ENCODE results near the gene GRIK4. TPM values are rescaled to one million over a fixed set of nuclear protein-coding genes. Genes with fewer than 3 reads are reported as not detected.

The GRIK4 gene
- total RNA-seq, 3 donors from 2014 or later = 0.05 to 0.30 (median 0.11) TPM

GRCh38 chr11:120660024-120660565 is 148.5 kb downstream of the GRIK4 start:
- no peaks in the 10 kb centered on the region for H3K4me1 Mint-ChIP-seq (ENCODE audit: low read depth)
- no peaks in the 10 kb centered on the region for H3K9me3 Mint-ChIP-seq
- no peaks in the 10 kb centered on the region for H3K36me3 Mint-ChIP-seq (ENCODE audit: insufficient read depth)
- ATAC-seq = peak; percentile 50 to 59
- H3K4me3 Mint-ChIP-seq = no peak overlapping the region
- DNase-seq = no peak
- peaks cover 9% of the 10 kb centered on the region for H3K27me3 Mint-ChIP-seq (ENCODE audit: low read depth)

- ATAC-seq (no peak), DNase-seq (no peak)
- Mint-ChIP-seq H3K4me1 (ENCODE audit: low read depth) (no peaks in the 10 kb centered on the region), H3K27me3 (ENCODE audit: low read depth) (peaks cover 14% of the 10 kb centered on the region), H3K36me3 (ENCODE audit: insufficient read depth) (no peaks in the 10 kb centered on the region), H3K9me3 (no peaks in the 10 kb centered on the region), H3K4me3 (no peak overlapping the region)
Measured at GRCh38 chr11:120662071-120662676, 150.6 kb downstream of the GRIK4 start.

- DNase-seq = no peak
- Mint-ChIP-seq H3K4me1 (ENCODE audit: low read depth) (no peaks in the 10 kb centered on the region), H3K27me3 (ENCODE audit: low read depth) (peaks cover 14% of the 10 kb centered on the region), H3K36me3 (ENCODE audit: insufficient read depth) (no peaks in the 10 kb centered on the region), H3K9me3 (no peaks in the 10 kb centered on the region), H3K4me3 (no peak overlapping the region)
- ATAC-seq = no peak
Measured at GRCh38 chr11:120663142-120663541, 151.6 kb downstream of the GRIK4 start.

GRCh38 chr11:120666121-120666639 is 154.6 kb downstream of the GRIK4 start:
- Mint-ChIP-seq H3K9me3 (no peaks in the 10 kb centered on the region), H3K4me1 (ENCODE audit: low read depth) (no peaks in the 10 kb centered on the region), H3K4me3 (no peak overlapping the region), H3K27me3 (ENCODE audit: low read depth) (peaks cover 15% of the 10 kb centered on the region), H3K36me3 (ENCODE audit: insufficient read depth) (no peaks in the 10 kb centered on the region)
- DNase-seq (no peak), ATAC-seq (no peak)

GRCh38 chr11:120667281-120667680 is 155.7 kb downstream of the GRIK4 start:
- Mint-ChIP-seq H3K27me3 (ENCODE audit: low read depth) (peaks cover 16% of the 10 kb centered on the region), H3K9me3 (no peaks in the 10 kb centered on the region), H3K4me3 (no peak overlapping the region), H3K36me3 (ENCODE audit: insufficient read depth) (no peaks in the 10 kb centered on the region), H3K4me1 (ENCODE audit: low read depth) (no peaks in the 10 kb centered on the region)
- DNase-seq = no peak
- no peak for ATAC-seq

GRCh38 chr11:120667934-120668333 is 156.4 kb downstream of the GRIK4 start:
- DNase-seq (no peak), ATAC-seq (no peak)
- no peaks in the 10 kb centered on the region for H3K9me3 Mint-ChIP-seq
- H3K27me3 Mint-ChIP-seq (ENCODE audit: low read depth) = peaks cover 18% of the 10 kb centered on the region
- no peaks in the 10 kb centered on the region for H3K36me3 Mint-ChIP-seq (ENCODE audit: insufficient read depth)
- no peaks in the 10 kb centered on the region for H3K4me1 Mint-ChIP-seq (ENCODE audit: low read depth)
- no peak overlapping the region for H3K4me3 Mint-ChIP-seq

- no peak for DNase-seq
- no peak for ATAC-seq
- H3K36me3 Mint-ChIP-seq (ENCODE audit: insufficient read depth) = no peaks in the 10 kb centered on the region
- no peaks in the 10 kb centered on the region for H3K4me1 Mint-ChIP-seq (ENCODE audit: low read depth)
- peaks cover 19% of the 10 kb centered on the region for H3K27me3 Mint-ChIP-seq (ENCODE audit: low read depth)
- H3K9me3 Mint-ChIP-seq = no peaks in the 10 kb centered on the region
- no peak overlapping the region for H3K4me3 Mint-ChIP-seq
Measured at GRCh38 chr11:120668537-120668936, 157.0 kb downstream of the GRIK4 start.

- no peaks in the 10 kb centered on the region for H3K4me1 Mint-ChIP-seq (ENCODE audit: low read depth)
- peaks cover 25% of the 10 kb centered on the region for H3K27me3 Mint-ChIP-seq (ENCODE audit: low read depth)
- no peaks in the 10 kb centered on the region for H3K36me3 Mint-ChIP-seq (ENCODE audit: insufficient read depth)
- H3K4me3 Mint-ChIP-seq = no peak overlapping the region
- ATAC-seq (no peak), DNase-seq (no peak)
- no peaks in the 10 kb centered on the region for H3K9me3 Mint-ChIP-seq
Measured at GRCh38 chr11:120674542-120674941, 163.0 kb downstream of the GRIK4 start.

- no peaks in the 10 kb centered on the region for H3K4me1 Mint-ChIP-seq (ENCODE audit: low read depth)
- H3K36me3 Mint-ChIP-seq (ENCODE audit: insufficient read depth) = no peaks in the 10 kb centered on the region
- no peak for ATAC-seq
- peaks cover 27% of the 10 kb centered on the region for H3K27me3 Mint-ChIP-seq (ENCODE audit: low read depth)
- DNase-seq = no peak
- H3K4me3 Mint-ChIP-seq = no peak overlapping the region
- no peaks in the 10 kb centered on the region for H3K9me3 Mint-ChIP-seq
Measured at GRCh38 chr11:120675171-120675570, 163.6 kb downstream of the GRIK4 start.

GRCh38 chr11:120676991-120677390 is 165.4 kb downstream of the GRIK4 start:
- peaks cover 26% of the 10 kb centered on the region for H3K27me3 Mint-ChIP-seq (ENCODE audit: low read depth)
- no peaks in the 10 kb centered on the region for H3K36me3 Mint-ChIP-seq (ENCODE audit: insufficient read depth)
- no peak overlapping the region for H3K4me3 Mint-ChIP-seq
- H3K9me3 Mint-ChIP-seq = no peaks in the 10 kb centered on the region
- DNase-seq (no peak), ATAC-seq (no peak)
- H3K4me1 Mint-ChIP-seq (ENCODE audit: low read depth) = no peaks in the 10 kb centered on the region

GRCh38 chr11:120680322-120680721 is 168.8 kb downstream of the GRIK4 start:
- H3K4me1 Mint-ChIP-seq (ENCODE audit: low read depth) = no peaks in the 10 kb centered on the region
- DNase-seq = no peak
- no peak for ATAC-seq
- H3K4me3 Mint-ChIP-seq = no peak overlapping the region
- H3K27me3 Mint-ChIP-seq (ENCODE audit: low read depth) = peaks cover 18% of the 10 kb centered on the region
- no peaks in the 10 kb centered on the region for H3K9me3 Mint-ChIP-seq
- no peaks in the 10 kb centered on the region for H3K36me3 Mint-ChIP-seq (ENCODE audit: insufficient read depth)

- no peaks in the 10 kb centered on the region for H3K4me1 Mint-ChIP-seq (ENCODE audit: low read depth)
- H3K27me3 Mint-ChIP-seq (ENCODE audit: low read depth) = peaks cover 21% of the 10 kb centered on the region
- no peak for ATAC-seq
- H3K36me3 Mint-ChIP-seq (ENCODE audit: insufficient read depth) = no peaks in the 10 kb centered on the region
- H3K4me3 Mint-ChIP-seq = no peak overlapping the region
- no peak for DNase-seq
- no peaks in the 10 kb centered on the region for H3K9me3 Mint-ChIP-seq
Measured at GRCh38 chr11:120681434-120682331, 170.1 kb downstream of the GRIK4 start.

GRCh38 chr11:120682332-120682649 is 170.7 kb downstream of the GRIK4 start:
- H3K36me3 Mint-ChIP-seq (ENCODE audit: insufficient read depth) = no peaks in the 10 kb centered on the region
- peaks cover 21% of the 10 kb centered on the region for H3K27me3 Mint-ChIP-seq (ENCODE audit: low read depth)
- no peak for DNase-seq
- no peaks in the 10 kb centered on the region for H3K9me3 Mint-ChIP-seq
- ATAC-seq = no peak
- no peaks in the 10 kb centered on the region for H3K4me1 Mint-ChIP-seq (ENCODE audit: low read depth)
- no peak overlapping the region for H3K4me3 Mint-ChIP-seq

- Mint-ChIP-seq H3K36me3 (ENCODE audit: insufficient read depth) (no peaks in the 10 kb centered on the region), H3K4me1 (ENCODE audit: low read depth) (no peaks in the 10 kb centered on the region), H3K9me3 (no peaks in the 10 kb centered on the region), H3K4me3 (no peak overlapping the region), H3K27me3 (ENCODE audit: low read depth) (peaks cover 21% of the 10 kb centered on the region)
- ATAC-seq = no peak
- DNase-seq = no peak
Measured at GRCh38 chr11:120682866-120683265, 171.3 kb downstream of the GRIK4 start.

- DNase-seq (no peak), ATAC-seq (no peak)
- no peak overlapping the region for H3K4me3 Mint-ChIP-seq
- H3K9me3 Mint-ChIP-seq = no peaks in the 10 kb centered on the region
- H3K4me1 Mint-ChIP-seq (ENCODE audit: low read depth) = no peaks in the 10 kb centered on the region
- peaks cover 37% of the 10 kb centered on the region for H3K27me3 Mint-ChIP-seq (ENCODE audit: low read depth)
- H3K36me3 Mint-ChIP-seq (ENCODE audit: insufficient read depth) = no peaks in the 10 kb centered on the region
Measured at GRCh38 chr11:120686516-120686915, 175.0 kb downstream of the GRIK4 start.
